ENCODE measurements around the gene PXDC1. TPM values are rescaled to one million over a fixed set of nuclear protein-coding genes. Genes with fewer than 3 reads are reported as not detected.

Gene PXDC1
- polyA plus RNA-seq, 1 experiment: 24.0 TPM

- ChIA-PET CTCF (interaction anchor here (1.0 to 6.3 kb wide), 13 partner anchors 15 to 260 kb away, joined by 3 to 78 read pairs (median 9); partner anchors contain the start of gene FAM50B), POLR2A (interaction anchor here (1.0 kb wide), 1 partner anchor 96 kb away, joined by 3 read pairs; no protein-coding TSS in a partner anchor)
- H3K27me3 ChIP-seq (ENCODE audit: control insufficient read depth, insufficient read depth, low read length): no peaks in the 10 kb centered on the region
- no peak for TF ChIP-seq CTCF (IDR thresholded peaks at IDR 0.05; ENCODE audit: insufficient read depth, low read depth, low read length)
- no peak overlapping the region for H3K4me3 ChIP-seq (ENCODE audit: low read depth, low read length)
- peaks cover 16% of the 10 kb centered on the region for H3K36me3 ChIP-seq (ENCODE audit: control insufficient read depth, insufficient read depth, low read length)
- no peak for DNase-seq (ENCODE audit: low read depth)
These were observed 4.3 kb downstream of the PXDC1 start for GRCh38 chr6:3747100-3747737.

GRCh38 chr6:3746696-3747095 is 4.8 kb downstream of the PXDC1 start:
- no peaks in the 10 kb centered on the region for H3K27me3 ChIP-seq (ENCODE audit: control insufficient read depth, insufficient read depth, low read length)
- H3K4me3 ChIP-seq (ENCODE audit: low read depth, low read length): no peak overlapping the region
- peaks cover 16% of the 10 kb centered on the region for H3K36me3 ChIP-seq (ENCODE audit: control insufficient read depth, insufficient read depth, low read length)
- DNase-seq (ENCODE audit: low read depth): no peak
- POLR2A ChIA-PET: no interaction called here
- TF ChIP-seq CTCF (IDR thresholded peaks at IDR 0.05; ENCODE audit: insufficient read depth, low read depth, low read length): no peak
- CTCF ChIA-PET: interaction anchor here (0.6 to 6.3 kb wide), 9 partner anchors 13 to 251 kb away, joined by 3 to 78 read pairs (median 10); partner anchors contain the start of gene FAM50B

DNA sequence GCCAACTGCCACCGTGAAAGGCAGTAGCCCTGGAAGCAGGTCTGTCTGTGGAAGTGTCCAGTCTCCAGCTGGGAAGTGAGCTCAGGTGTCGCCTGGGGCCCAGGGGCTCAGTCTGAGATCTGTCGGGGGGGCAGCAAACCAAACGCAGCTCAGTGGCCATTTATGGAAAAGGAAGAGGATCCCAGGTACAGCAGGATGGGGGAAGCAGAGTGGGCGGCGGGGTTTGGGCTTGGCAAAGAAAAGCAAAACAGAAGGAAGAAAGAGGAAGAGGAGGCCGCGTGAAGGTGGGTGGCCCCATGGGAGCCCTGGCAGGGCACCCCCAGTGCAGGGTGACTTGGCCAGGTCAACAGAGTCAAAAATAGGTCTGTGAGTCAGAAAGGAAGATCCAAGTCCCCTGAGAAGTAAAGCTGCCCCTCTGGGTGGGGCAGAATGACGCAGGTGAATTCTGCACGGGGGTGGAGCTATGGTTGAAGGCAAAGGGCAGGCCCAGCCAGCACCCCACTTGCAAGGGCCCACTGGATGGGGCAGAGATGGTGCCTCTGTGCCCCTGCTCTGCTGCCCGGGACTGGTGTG is 5.3 kb downstream of the PXDC1 start:
- no peak overlapping the region for H3K4me3 ChIP-seq (ENCODE audit: low read depth, low read length)
- CTCF ChIA-PET: interaction anchor here (0.6 to 6.3 kb wide), 13 partner anchors 13 to 467 kb away, joined by 3 to 78 read pairs (median 5); partner anchors contain the start of gene FAM50B
- H3K36me3 ChIP-seq (ENCODE audit: control insufficient read depth, insufficient read depth, low read length): peaks cover 19% of the 10 kb centered on the region
- H3K27me3 ChIP-seq (ENCODE audit: control insufficient read depth, insufficient read depth, low read length): no peaks in the 10 kb centered on the region
- TF ChIP-seq CTCF (IDR thresholded peaks at IDR 0.05; ENCODE audit: insufficient read depth, low read depth, low read length): no peak
- POLR2A ChIA-PET: no interaction called here
- DNase-seq (ENCODE audit: low read depth): no peak

DNA sequence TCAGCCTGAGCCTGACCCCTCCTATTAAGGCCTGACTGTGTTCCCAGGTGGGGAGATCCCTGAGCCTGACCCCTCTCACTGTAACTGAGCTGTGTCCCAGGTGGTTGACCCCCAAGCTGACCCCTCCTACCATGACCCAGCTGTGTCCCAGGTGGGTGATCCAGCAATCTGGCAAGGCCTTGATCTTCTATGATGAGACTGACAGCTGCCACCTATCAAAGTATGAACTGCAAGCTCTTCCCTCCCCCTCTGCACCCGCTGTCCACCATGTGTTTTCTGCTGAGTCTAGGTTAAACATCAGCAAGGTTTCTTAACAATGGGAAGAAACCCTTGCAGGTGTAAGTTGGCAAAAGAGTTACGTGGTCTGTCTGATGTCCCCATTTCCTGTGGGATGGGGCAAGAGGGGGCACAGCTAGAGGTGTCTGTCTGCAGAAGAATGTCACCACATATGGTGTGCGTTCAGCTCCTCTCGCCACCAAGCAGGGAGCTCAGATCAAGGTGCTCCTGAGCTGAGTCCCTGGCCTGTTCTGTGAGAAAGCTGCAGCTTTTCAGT is 5.9 kb downstream of the PXDC1 start:
- CTCF ChIA-PET: interaction anchor here (0.6 to 6.3 kb wide), 9 partner anchors 12 to 466 kb away, joined by 3 to 78 read pairs (median 5); partner anchors contain the start of gene FAM50B
- Histone ChIP-seq H3K36me3 (ENCODE audit: control insufficient read depth, insufficient read depth, low read length) (peaks cover 19% of the 10 kb centered on the region), H3K27me3 (ENCODE audit: control insufficient read depth, insufficient read depth, low read length) (no peaks in the 10 kb centered on the region), H3K4me3 (ENCODE audit: low read depth, low read length) (no peak overlapping the region)
- no peak for TF ChIP-seq CTCF (IDR thresholded peaks at IDR 0.05; ENCODE audit: insufficient read depth, low read depth, low read length)
- POLR2A ChIA-PET: interaction anchor here (0.6 kb wide), 1 partner anchor 100 kb away, joined by 3 read pairs; no protein-coding TSS in a partner anchor
- DNase-seq (ENCODE audit: low read depth): no peak

DNA sequence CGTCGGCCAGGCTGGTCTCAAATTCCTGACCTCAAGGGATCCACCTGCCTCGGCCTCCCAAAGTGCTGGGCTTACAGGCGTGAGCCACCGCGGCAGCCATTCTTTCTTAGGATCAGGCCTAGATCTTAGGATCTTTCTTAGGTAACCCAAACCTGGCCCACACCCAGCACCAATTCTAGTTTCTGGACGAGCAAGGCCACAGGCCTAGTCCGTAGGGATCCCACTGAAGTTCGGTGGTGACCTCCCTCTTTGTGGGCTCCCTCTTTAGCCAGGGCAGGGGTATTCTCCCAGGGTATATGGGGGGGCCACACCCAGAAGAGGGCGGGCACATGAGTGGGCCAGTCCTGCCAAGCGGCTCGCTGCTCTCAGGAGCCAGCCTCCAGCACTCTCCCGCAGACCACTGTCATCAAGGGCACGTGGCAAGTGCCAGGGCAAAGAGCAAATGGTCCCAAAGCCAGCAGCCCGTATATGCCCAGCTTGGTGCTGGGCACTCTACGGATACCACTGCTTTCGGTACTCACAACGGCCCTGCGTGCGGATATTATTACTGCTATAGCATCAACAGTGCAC is 6.5 kb downstream of the PXDC1 start:
- POLR2A ChIA-PET: interaction anchor here (0.6 kb wide), 2 partner anchors 100 to 103 kb away, joined by 3 read pairs; no protein-coding TSS in a partner anchor
- DNase-seq (ENCODE audit: low read depth): no peak
- CTCF ChIA-PET: interaction anchor here (0.9 to 6.3 kb wide), 8 partner anchors 12 to 465 kb away, joined by 3 to 78 read pairs (median 8); partner anchors contain the start of gene FAM50B
- no peaks in the 10 kb centered on the region for H3K27me3 ChIP-seq (ENCODE audit: control insufficient read depth, insufficient read depth, low read length)
- TF ChIP-seq CTCF (IDR thresholded peaks at IDR 0.05; ENCODE audit: insufficient read depth, low read depth, low read length): no peak
- H3K36me3 ChIP-seq (ENCODE audit: control insufficient read depth, insufficient read depth, low read length): peaks cover 19% of the 10 kb centered on the region
- H3K4me3 ChIP-seq (ENCODE audit: low read depth, low read length): no peak overlapping the region
